H9 (cell line): Measurements from ENCODE around the gene CEP112. TPM values are rescaled to one million over a fixed set of nuclear protein-coding genes. Genes with fewer than 3 reads are reported as not detected.

ENCODE experiments used
- DNase-seq: peaks from one replicate; pipeline ENCODE4 v3.0.0-alpha.2; 2017
- H2AFZ ChIP-seq: one replicate; pipeline ENCODE4 v1.6.1; 2013; ENCODE audit warnings: mild to moderate bottlenecking, low read length, control low read depth, moderate library complexity
- H2AK5ac ChIP-seq: 2 replicates; pipeline ENCODE4 v1.6.1; 2013; ENCODE audit warnings: low read length, control low read depth, mixed read lengths; ENCODE audit not compliant: insufficient read length
- H2BK120ac ChIP-seq: one replicate; pipeline ENCODE4 v1.6.1; 2013; ENCODE audit warnings: low read depth, mild to moderate bottlenecking, low read length, control low read depth, inconsistent platforms; ENCODE audit not compliant: poor library complexity, severe bottlenecking
- H2BK12ac ChIP-seq: 2 replicates; pipeline ENCODE4 v1.6.1; 2013; ENCODE audit warnings: low read length, control low read depth, mixed read lengths, low read depth; ENCODE audit not compliant: insufficient read length
- H2BK15ac ChIP-seq: 2 replicates; pipeline ENCODE4 v1.6.1; 2013; ENCODE audit warnings: low read depth, low read length, control low read depth
- H2BK20ac ChIP-seq: one replicate; pipeline ENCODE4 v1.6.1; 2013; ENCODE audit warnings: low read depth, mild to moderate bottlenecking, low read length, control low read depth, inconsistent platforms; ENCODE audit not compliant: poor library complexity, severe bottlenecking
- H2BK5ac ChIP-seq: 2 replicates; pipeline ENCODE4 v1.6.1; 2013; ENCODE audit warnings: low read length, control low read depth, mixed read lengths; ENCODE audit not compliant: insufficient read length
- H3K14ac ChIP-seq: 2 replicates; pipeline ENCODE4 v1.6.1; 2013; ENCODE audit warnings: low read length, control low read depth; ENCODE audit not compliant: insufficient read depth
- H3K18ac ChIP-seq: 2 replicates; pipeline ENCODE4 v1.6.1; 2013; ENCODE audit warnings: low read depth, mild to moderate bottlenecking, mixed read lengths, low read length, control low read depth; ENCODE audit not compliant: insufficient read length
- H3K23ac ChIP-seq: 2 replicates; pipeline ENCODE4 v1.6.1; 2013; ENCODE audit warnings: low read length, control low read depth, mixed read lengths, low read depth; ENCODE audit not compliant: insufficient read length
- H3K23me2 ChIP-seq: 2 replicates; pipeline ENCODE4 v1.6.1; 2013; ENCODE audit warnings: low read depth, mild to moderate bottlenecking, mixed read lengths, low read length, control low read depth; ENCODE audit not compliant: insufficient read length, poor library complexity, severe bottlenecking
- H3K27ac ChIP-seq: 2 replicates; pipeline ENCODE4 v1.5.1; 2013; ENCODE audit warnings: low read length, control low read depth, mixed read lengths, low read depth; ENCODE audit not compliant: insufficient read length
- H3K27me3 ChIP-seq: 2 replicates; pipeline ENCODE4 v1.6.1; 2013; ENCODE audit warnings: low read length, control low read depth, inconsistent platforms; ENCODE audit not compliant: insufficient read depth
- H3K4ac ChIP-seq: 2 replicates; pipeline ENCODE4 v1.6.1; 2013; ENCODE audit warnings: low read depth, mild to moderate bottlenecking, control low read depth, inconsistent platforms, low read length, moderate library complexity
- H3K4me1 ChIP-seq: 2 replicates; pipeline ENCODE4 v1.6.1; 2013; ENCODE audit warnings: low read length, control low read depth, inconsistent platforms; ENCODE audit not compliant: insufficient read depth
- H3K4me2 ChIP-seq: 2 replicates; pipeline ENCODE4 v1.6.1; 2013; ENCODE audit warnings: low read length, control low read depth, mixed read lengths; ENCODE audit not compliant: insufficient read length, insufficient read depth
- H3K56ac ChIP-seq: 2 replicates; pipeline ENCODE4 v1.6.1; 2013; ENCODE audit warnings: low read depth, mild to moderate bottlenecking, mixed read lengths, low read length, control low read depth; ENCODE audit not compliant: insufficient read length
- H3K79me1 ChIP-seq: 2 replicates; pipeline ENCODE4 v1.6.1; 2013; ENCODE audit warnings: low read depth, mild to moderate bottlenecking, moderate library complexity, low read length, control low read depth, inconsistent platforms; ENCODE audit not compliant: insufficient read depth, poor library complexity, severe bottlenecking
- H3K79me2 ChIP-seq: 2 replicates; pipeline ENCODE4 v1.6.1; 2013; ENCODE audit warnings: low read length, control low read depth, inconsistent platforms; ENCODE audit not compliant: insufficient read depth
- H3K9ac ChIP-seq: 2 replicates; pipeline ENCODE4 v1.6.1; 2013; ENCODE audit warnings: low read length, control low read depth, mixed read lengths; ENCODE audit not compliant: insufficient read length; ENCODE audit errors: extremely low read depth
- H3K9me3 ChIP-seq: one replicate; pipeline ENCODE4 v1.6.1; 2013; ENCODE audit warnings: low read depth, low read length, inconsistent platforms; ENCODE audit not compliant: control insufficient read depth
- H3T11ph ChIP-seq: one replicate; pipeline ENCODE4 v1.6.1; 2013; ENCODE audit warnings: mild to moderate bottlenecking, low read length, control low read depth, inconsistent platforms
- H4K20me1 ChIP-seq: one replicate; pipeline ENCODE4 v1.6.1; 2013; ENCODE audit not compliant: control insufficient read depth, insufficient read length, insufficient read depth
- H4K5ac ChIP-seq: 2 replicates; pipeline ENCODE4 v1.6.1; 2013; ENCODE audit warnings: low read depth, mild to moderate bottlenecking, mixed read lengths, low read length, control low read depth; ENCODE audit not compliant: insufficient read length
- H4K8ac ChIP-seq: replicated peaks from 2 replicates; pipeline ENCODE4 v1.6.1; 2013; ENCODE audit warnings: low read length, control low read depth, mixed read lengths, low read depth; ENCODE audit not compliant: insufficient read length
- H4K91ac ChIP-seq: 2 replicates; pipeline ENCODE4 v1.6.1; 2013; ENCODE audit warnings: low read depth, mild to moderate bottlenecking, moderate library complexity, mixed read lengths, low read length, control low read depth; ENCODE audit not compliant: insufficient read length
- H3K27ac Mint-ChIP-seq, 3 experiments: 2 replicates in 2 of 3; 3 replicates in 1 of 3; pipeline ENCODE4 v1.8.0; 2020 to 2021; ENCODE audit warnings: mixed read lengths in 3 of 3, mild to moderate bottlenecking in 1 of 3, moderate library complexity in 1 of 3
- H3K27me3 Mint-ChIP-seq: 2 replicates; pipeline ENCODE4 v1.8.0; 2021; ENCODE audit warnings: low read depth, mild to moderate bottlenecking, moderate library complexity, mixed read lengths
- H3K36me3 Mint-ChIP-seq, 3 experiments: 2 replicates in 2 of 3; 3 replicates in 1 of 3; pipeline ENCODE4 v1.8.0; 2020 to 2021; ENCODE audit warnings: low read depth in 3 of 3, mixed read lengths in 3 of 3; ENCODE audit not compliant: insufficient read depth in 1 of 3
- H3K4me1 Mint-ChIP-seq, 2 experiments: 2 replicates each; pipeline ENCODE4 v1.8.0; 2020; ENCODE audit warnings: mixed read lengths in 2 of 2
- H3K4me3 Mint-ChIP-seq, 2 experiments: 2 replicates in 1 of 2; 3 replicates in 1 of 2; pipeline ENCODE4 v1.8.0; 2020 to 2021; ENCODE audit warnings: mild to moderate bottlenecking in 2 of 2, mixed read lengths in 2 of 2, moderate library complexity in 1 of 2
- H3K9me3 Mint-ChIP-seq, 2 experiments: 2 replicates in 1 of 2; 3 replicates in 1 of 2; pipeline ENCODE4 v1.8.0; 2020; ENCODE audit warnings: mild to moderate bottlenecking in 2 of 2, mixed read lengths in 2 of 2, moderate library complexity in 1 of 2
- CTCF ChIP-seq: fragments of 200-600 bp; sonication (generic); conservative IDR thresholded peaks from 3 replicates; pipeline ENCODE4 v1.8.0; 2021; ENCODE audit warnings: antibody characterized with exemption, mild to moderate bottlenecking
- WGBS: extraction: QIAGEN DNeasy Blood & Tissue Kit; methylation state at CpG from one replicate; pipeline ENCODE4 v1.1.7; 2013; ENCODE audit warnings: missing lambda C conversion rate, low lambda C conversion rate, mixed read lengths; ENCODE audit not compliant: insufficient read length; ENCODE audit errors: extremely low coverage; 5-methylcytosine and 5-hydroxymethylcytosine counted together
- total RNA-seq: library from RNA; stranded (reverse); gene quantifications from 2 replicates; pipeline ENCODE4 v1.2.1, GENCODE V29; 2021

The CEP112 gene
- total RNA-seq, 1 experiment from 2014 or later: 5.4 TPM

GRCh38 chr17:65617496-65617895, 574.4 kb downstream of the CEP112 start:
- H3K18ac ChIP-seq: no peak overlapping the region
- no peaks in the 10 kb centered on the region for H3K23me2 ChIP-seq
- no peak overlapping the region for H3K4ac ChIP-seq
- no peak overlapping the region for H3K56ac ChIP-seq
- H3K9me3 ChIP-seq: no peaks in the 10 kb centered on the region
- Mint-ChIP-seq H3K27ac (no peak overlapping the region), H3K27me3 (no peaks in the 10 kb centered on the region), H3K4me1 (no peaks in the 10 kb centered on the region; a peak in 1 of 4 replicates), H3K36me3 (no peaks in the 10 kb centered on the region; a peak in 1 of 7 replicates), H3K4me3 (no peak overlapping the region), H3K9me3 (no peaks in the 10 kb centered on the region)
- no peak overlapping the region for H2AK5ac ChIP-seq
- no peaks in the 10 kb centered on the region for H4K20me1 ChIP-seq
- no peak overlapping the region for H2BK15ac ChIP-seq
- H2BK20ac ChIP-seq: no peak overlapping the region
- H3K27ac ChIP-seq: no peak overlapping the region
- H3K14ac ChIP-seq: no peak overlapping the region
- H3K27me3 ChIP-seq: no peaks in the 10 kb centered on the region
- no peak overlapping the region for H3T11ph ChIP-seq
- H2BK12ac ChIP-seq: no peak overlapping the region
- no peak overlapping the region for H4K5ac ChIP-seq
- no peak overlapping the region for H3K9ac ChIP-seq
- H4K8ac ChIP-seq: no peak overlapping the region
- DNase-seq: no peak
- H2BK120ac ChIP-seq: no peak overlapping the region
- H2AFZ ChIP-seq: no peak overlapping the region
- no CpG with 5 or more reads among the region's 11 CpGs for WGBS
- no peak overlapping the region for H4K91ac ChIP-seq
- H3K79me2 ChIP-seq: no peaks in the 10 kb centered on the region
- H3K4me1 ChIP-seq: no peaks in the 10 kb centered on the region
- H3K23ac ChIP-seq: no peak overlapping the region
- H3K4me2 ChIP-seq: no peak overlapping the region
- no peaks in the 10 kb centered on the region for H3K79me1 ChIP-seq
- no peak for TF ChIP-seq CTCF
- no peak overlapping the region for H2BK5ac ChIP-seq
